ENCODE results near the gene ATF6B.
A peak's percentile ranks its signal among the peaks of the same experiment; 100 is the strongest.
"Not testable (repeated sequence)": the region's sequence is repeated elsewhere in the genome, so short reads cannot be mapped to it uniquely, and the experiment has no call there.

The ATF6B gene

GRCh38 chr6:32154514-32155161 is 26.6 kb upstream of the ATF6B start:
- DNase-seq (ENCODE audit: low read depth in 4 of 4, low spot score in 1 of 4), result peak in 2 of 4 experiments; percentile 40 to 47

- DNase-seq (ENCODE audit: low read depth in 4 of 4, low spot score in 1 of 4), result peak; percentile 48 to 75 (median 59)
Observed at GRCh38 chr6:32153564-32154513, 25.8 kb upstream of the ATF6B start, which contains the start of gene PPT2. Gene PPT2, plus strand, starts transcription at chr6:32154141. Its CDS starts 454 bp downstream, at chr6:32154595.

DNA sequence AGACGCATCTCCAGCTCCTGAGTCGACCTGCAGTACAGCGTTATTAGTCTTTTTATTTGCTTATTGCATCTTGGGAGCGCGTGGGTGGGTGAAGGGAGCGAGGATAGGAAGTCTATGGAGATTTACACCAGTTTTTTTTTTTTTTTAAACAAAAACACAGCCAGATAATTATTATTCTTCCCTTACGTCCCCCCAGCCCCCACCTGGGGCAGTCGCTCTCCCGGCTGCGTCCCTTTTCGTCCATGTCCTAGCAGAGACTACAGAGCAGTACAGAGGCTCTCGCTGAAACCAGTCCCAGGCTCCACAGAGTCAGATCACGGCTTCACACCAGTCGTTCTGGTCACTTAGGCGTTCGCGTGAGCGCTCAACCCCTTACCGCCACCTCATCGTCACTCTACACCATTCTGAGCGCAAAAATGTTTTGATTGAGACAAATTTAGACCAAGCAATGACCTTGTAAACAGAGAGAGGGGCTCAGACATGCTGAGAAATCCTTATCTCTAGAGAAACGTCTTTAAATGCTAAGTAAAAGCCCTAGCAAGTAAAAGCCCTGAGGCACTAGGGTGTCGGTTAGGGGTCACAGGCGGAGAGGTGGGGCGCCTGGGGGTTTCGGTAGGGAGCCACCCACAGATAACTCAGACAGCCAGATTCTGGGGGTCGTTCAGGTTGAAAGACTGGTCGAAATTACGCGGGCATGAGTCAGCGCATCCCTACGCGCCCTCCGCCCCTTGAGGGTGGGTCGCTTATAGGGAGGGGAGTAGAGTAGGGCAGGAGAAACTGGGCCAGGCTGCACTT is 24.9 kb upstream of the ATF6B start:
- DNase-seq (ENCODE audit: low read depth in 4 of 4, low spot score in 1 of 4), result no peak

DNA sequence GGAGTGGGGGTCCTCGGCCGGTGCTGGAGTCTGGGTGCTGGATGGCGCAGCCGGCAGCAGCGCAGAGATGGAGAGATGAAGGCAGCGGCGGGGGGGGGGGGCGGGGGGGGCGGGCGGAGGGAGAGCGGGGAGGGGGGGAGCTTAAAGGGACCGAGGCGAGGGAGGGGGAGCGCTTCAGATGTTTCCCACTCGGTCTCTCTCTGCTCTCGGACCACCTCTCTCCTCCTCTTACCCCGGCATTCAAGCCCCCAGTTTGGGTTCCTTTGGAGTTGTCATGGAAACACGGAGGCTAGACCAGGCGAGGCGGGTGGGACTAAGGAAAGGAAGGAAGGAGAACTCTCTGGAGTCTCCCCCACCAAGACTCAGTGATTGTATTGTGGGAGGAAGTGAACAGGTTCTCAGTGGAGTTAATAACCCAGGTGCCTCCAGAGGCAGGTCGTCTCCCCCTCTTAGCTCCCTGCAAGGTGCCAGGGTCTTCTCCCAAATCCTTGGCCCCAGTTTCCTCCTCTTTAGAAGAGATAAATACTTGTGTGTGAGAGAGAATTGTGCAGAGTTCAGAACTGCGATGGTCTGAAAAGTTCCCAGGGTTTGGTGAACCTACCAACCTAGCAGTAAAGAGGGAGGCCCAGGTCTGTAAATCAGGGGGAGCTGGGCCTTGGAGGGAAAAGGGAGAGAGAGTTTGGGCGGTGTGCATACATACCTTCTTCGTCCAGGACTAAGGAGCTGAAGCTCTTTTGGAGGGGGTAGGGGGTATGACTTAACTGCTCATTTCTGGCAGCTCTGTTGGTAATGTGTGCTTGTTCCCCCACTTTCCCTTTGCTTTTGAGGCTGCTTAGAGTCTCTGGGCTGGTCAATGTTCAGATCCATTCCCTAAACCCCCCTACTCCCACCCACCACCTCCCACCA is 24.1 kb upstream of the ATF6B start, which contains the start of gene PRRT1:
PRRT1 (minus strand) TSS at position 77 of the 906 bp plus-strand sequence. CDS start 112 bp downstream, outside the sequence.
- DNase-seq (ENCODE audit: low read depth in 4 of 4, low spot score in 1 of 4), result no peak

- no peak for DNase-seq (ENCODE audit: low read depth in 4 of 4, low spot score in 1 of 4)
Observed at GRCh38 chr6:32151181-32151862, 23.3 kb upstream of the ATF6B start.

GRCh38 chr6:32149932-32150870 is 22.2 kb upstream of the ATF6B start:
- no peak for DNase-seq (ENCODE audit: low read depth in 4 of 4, low spot score in 1 of 4)

- no peak for DNase-seq (ENCODE audit: low read depth in 4 of 4, low spot score in 1 of 4)
Observed at GRCh38 chr6:32149092-32149755, 21.2 kb upstream of the ATF6B start.

DNA sequence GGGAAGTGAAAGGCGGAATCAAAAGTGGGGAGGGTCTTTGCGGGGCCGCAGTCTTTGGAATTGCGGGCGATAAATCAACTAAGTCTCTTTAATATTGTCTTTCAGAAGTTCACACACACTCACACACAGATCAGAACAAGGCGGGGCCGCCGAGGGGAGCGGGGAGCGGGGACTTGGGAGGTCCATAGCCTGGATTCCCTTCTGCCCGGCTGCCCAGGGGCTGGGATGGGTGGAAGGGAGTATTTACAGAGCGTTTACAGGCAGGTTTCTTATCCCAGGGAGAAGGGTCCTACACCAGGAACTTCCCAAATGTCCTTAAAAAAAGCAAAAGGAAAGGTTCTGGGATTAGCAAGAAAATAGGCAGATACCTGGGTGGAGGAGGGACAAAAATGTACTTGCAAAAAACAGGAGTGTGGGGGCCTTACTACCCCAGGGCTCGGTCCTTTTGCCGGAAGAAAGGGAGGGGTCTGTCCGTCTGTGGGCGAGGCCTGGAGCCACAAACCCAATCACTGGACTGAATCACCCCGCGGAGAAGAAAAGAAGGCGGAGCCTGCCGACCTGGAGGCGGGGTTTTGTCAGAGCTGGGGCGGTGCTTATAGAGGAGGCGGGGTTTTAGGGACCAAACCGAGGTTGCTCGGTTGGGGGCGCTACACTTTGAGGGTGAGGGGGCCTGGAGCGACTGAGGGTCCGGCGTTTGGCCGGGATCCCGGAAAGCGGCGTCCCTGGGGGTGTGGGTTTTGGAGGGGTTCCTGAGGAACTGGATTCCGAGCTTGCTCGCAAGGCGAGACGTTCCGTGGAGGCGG is 20.4 kb upstream of the ATF6B start:
- peak in 3 of 4 experiments; percentile 51 to 55 (median 54) for DNase-seq (ENCODE audit: low read depth in 4 of 4, low spot score in 1 of 4)

GRCh38 chr6:32147401-32148132 is 19.5 kb upstream of the ATF6B start:
- DNase-seq (ENCODE audit: low read depth in 4 of 4, low spot score in 1 of 4), result no peak

DNA sequence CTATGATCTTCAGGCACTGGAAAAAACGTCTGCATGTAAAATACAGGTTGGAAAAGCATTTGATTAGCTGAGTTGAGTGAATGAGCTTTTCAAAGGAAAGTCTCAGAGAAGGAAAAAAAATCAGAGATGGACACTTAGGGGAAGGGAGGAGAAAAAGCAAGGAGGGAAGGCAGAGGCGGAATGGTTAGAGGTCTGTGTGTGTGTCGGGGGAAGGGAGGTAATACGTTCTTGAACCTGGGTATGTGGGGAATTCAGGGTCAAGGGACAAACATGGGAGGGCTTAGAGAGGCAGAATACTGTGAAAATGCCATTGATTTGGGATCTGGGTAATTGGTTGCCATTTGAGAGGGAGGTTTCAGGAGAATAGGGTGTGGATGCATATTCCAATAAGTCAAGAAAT is 18.6 kb upstream of the ATF6B start:
- DNase-seq (ENCODE audit: low read depth in 4 of 4, low spot score in 1 of 4), result no peak

GRCh38 chr6:32146287-32146686 is 18.2 kb upstream of the ATF6B start:
- no peak for DNase-seq (ENCODE audit: low read depth in 4 of 4, low spot score in 1 of 4)

- DNase-seq (ENCODE audit: low read depth in 4 of 4, low spot score in 1 of 4), result not testable (repeated sequence)
Observed at GRCh38 chr6:32144238-32144637, 16.2 kb upstream of the ATF6B start.

DNA sequence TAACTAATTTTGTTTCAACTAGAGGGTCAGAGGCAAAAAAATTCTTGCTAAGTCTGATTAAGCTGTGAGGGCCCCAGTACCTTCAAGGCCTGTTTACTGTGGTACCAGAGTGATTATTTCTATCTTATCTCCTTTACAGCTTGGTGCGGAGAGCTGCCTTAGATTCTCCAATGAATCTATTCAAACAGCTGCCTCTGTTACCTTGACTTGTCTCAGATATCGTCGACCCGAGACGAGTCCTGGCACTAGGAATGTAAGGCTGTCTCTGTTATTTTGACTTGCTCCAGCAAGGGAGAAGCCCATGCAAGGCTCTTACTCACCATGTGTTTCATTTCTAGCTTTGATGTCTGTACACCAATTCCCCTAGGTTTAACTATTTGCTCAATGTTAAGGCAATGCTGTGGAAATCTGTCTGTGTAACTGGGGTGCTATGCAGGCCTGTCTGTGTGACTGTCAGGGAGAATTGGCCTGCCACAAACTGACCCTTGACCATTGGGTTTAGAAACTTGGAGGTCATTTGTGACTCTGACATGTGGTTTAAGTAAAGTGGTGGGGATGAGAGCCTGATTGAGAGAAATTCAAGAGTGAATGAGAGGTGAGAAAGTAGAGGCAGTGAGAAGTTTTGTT is 12.5 kb upstream of the ATF6B start:
- DNase-seq (ENCODE audit: low read depth in 4 of 4, low spot score in 1 of 4), result no peak

DNA sequence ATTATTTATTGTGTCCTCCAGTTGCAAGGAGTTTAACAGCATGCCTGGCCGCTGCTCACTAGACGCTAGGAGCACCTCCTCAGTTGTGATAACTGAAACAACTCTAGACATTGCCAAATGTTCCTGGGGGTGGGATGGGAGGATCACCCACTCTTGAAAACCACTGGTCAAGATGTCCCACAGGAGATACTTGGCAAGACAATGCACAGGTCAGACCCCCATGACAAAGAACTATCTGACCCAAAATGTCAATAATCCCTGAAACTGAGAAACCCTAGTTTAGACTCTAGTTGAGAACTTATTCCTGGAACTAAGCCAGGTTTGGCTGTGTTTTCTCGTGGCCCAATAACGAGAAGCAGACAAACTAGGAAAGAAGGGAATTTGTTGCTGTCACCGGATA is 11.5 kb upstream of the ATF6B start:
- DNase-seq (ENCODE audit: low read depth in 4 of 4, low spot score in 1 of 4), result no peak

- DNase-seq (ENCODE audit: low read depth in 4 of 4, low spot score in 1 of 4), result no peak
Observed at GRCh38 chr6:32137454-32137853, 9.4 kb upstream of the ATF6B start.

GRCh38 chr6:32133786-32134185 is 5.7 kb upstream of the ATF6B start:
- no peak for DNase-seq (ENCODE audit: low read depth in 4 of 4, low spot score in 1 of 4)

All from stimulated activated CD4-positive, alpha-beta T cell treated with anti-CD3 and anti-CD28 coated beads, Interleukin-1b, Interleukin-23, amount 100 ng/mL, for 24 hours (primary cell).